ENCODE data around the gene BICC1. TPM values are rescaled to one million over a fixed set of nuclear protein-coding genes. Genes with fewer than 3 reads are reported as not detected.

Gene BICC1
- total RNA-seq, 1 donor from 2014 or later = 2.4 TPM

- H3K36me3 Mint-ChIP-seq (ENCODE audit: low read depth) = no peaks in the 10 kb centered on the region
- H3K4me3 Mint-ChIP-seq = no peak overlapping the region
- no peak for DNase-seq (ENCODE audit: low read depth, low spot score)
- no peak for TF ChIP-seq CTCF (conservative IDR thresholded peaks at IDR 0.05)
- H3K27ac Mint-ChIP-seq (ENCODE audit: unreplicated experiment) = no peak overlapping the region
- H3K9me3 Mint-ChIP-seq = no peaks in the 10 kb centered on the region
- H3K27me3 Mint-ChIP-seq (ENCODE audit: low read depth) = no peaks in the 10 kb centered on the region
- H3K4me1 Mint-ChIP-seq = no peaks in the 10 kb centered on the region
Observed at GRCh38 chr10:58839771-58840170, 327.1 kb downstream of the BICC1 start.

- Mint-ChIP-seq H3K36me3 (ENCODE audit: low read depth) (no peaks in the 10 kb centered on the region), H3K4me1 (no peaks in the 10 kb centered on the region), H3K27me3 (ENCODE audit: low read depth) (no peaks in the 10 kb centered on the region), H3K9me3 (no peaks in the 10 kb centered on the region), H3K27ac (ENCODE audit: unreplicated experiment) (no peak overlapping the region), H3K4me3 (no peak overlapping the region)
- no peak for TF ChIP-seq CTCF (conservative IDR thresholded peaks at IDR 0.05)
- DNase-seq (ENCODE audit: low read depth, low spot score) = no peak
Observed at GRCh38 chr10:58840840-58841435, 328.3 kb downstream of the BICC1 start.

- Mint-ChIP-seq H3K27me3 (ENCODE audit: low read depth) (no peaks in the 10 kb centered on the region), H3K9me3 (no peaks in the 10 kb centered on the region), H3K4me1 (no peaks in the 10 kb centered on the region), H3K27ac (ENCODE audit: unreplicated experiment) (no peak overlapping the region), H3K4me3 (no peak overlapping the region), H3K36me3 (ENCODE audit: low read depth) (no peaks in the 10 kb centered on the region)
- no peak for DNase-seq (ENCODE audit: low read depth, low spot score)
- TF ChIP-seq CTCF (conservative IDR thresholded peaks at IDR 0.05) = no peak
Observed at GRCh38 chr10:58842860-58843376, 330.2 kb downstream of the BICC1 start.

- DNase-seq (ENCODE audit: low read depth, low spot score) = no peak
- Mint-ChIP-seq H3K27me3 (ENCODE audit: low read depth) (no peaks in the 10 kb centered on the region), H3K36me3 (ENCODE audit: low read depth) (no peaks in the 10 kb centered on the region), H3K4me1 (no peaks in the 10 kb centered on the region), H3K9me3 (no peaks in the 10 kb centered on the region), H3K27ac (ENCODE audit: unreplicated experiment) (no peak overlapping the region), H3K4me3 (no peak overlapping the region)
- no peak for TF ChIP-seq CTCF (conservative IDR thresholded peaks at IDR 0.05)
Observed at GRCh38 chr10:58843760-58844159, 331.1 kb downstream of the BICC1 start.

GRCh38 chr10:58844680-58845079, 332.0 kb downstream of the BICC1 start:
- H3K4me1 Mint-ChIP-seq = no peaks in the 10 kb centered on the region
- DNase-seq (ENCODE audit: low read depth, low spot score) = no peak
- H3K27me3 Mint-ChIP-seq (ENCODE audit: low read depth) = no peaks in the 10 kb centered on the region
- peak overlapping the region; percentile 38 for H3K27ac Mint-ChIP-seq (ENCODE audit: unreplicated experiment)
- no peaks in the 10 kb centered on the region for H3K36me3 Mint-ChIP-seq (ENCODE audit: low read depth)
- H3K4me3 Mint-ChIP-seq = no peak overlapping the region
- no peak for TF ChIP-seq CTCF (conservative IDR thresholded peaks at IDR 0.05)
- no peaks in the 10 kb centered on the region for H3K9me3 Mint-ChIP-seq

All from neural crest cell (in vitro differentiated cells).